Ectodermal cell (in vitro differentiated cells): ENCODE results near the gene LAMP1.

Experiments used
- H3K27ac ChIP-seq: 2 replicates; pipeline ENCODE4 v1.7.0; 2013; ENCODE audit warnings: mild to moderate bottlenecking, low read depth, low read length; ENCODE audit not compliant: insufficient read depth, poor library complexity, severe bottlenecking
- H3K27me3 ChIP-seq: 2 replicates; pipeline ENCODE4 v1.7.0; 2013; ENCODE audit warnings: mild to moderate bottlenecking, low read length; ENCODE audit not compliant: insufficient read depth, control insufficient read depth, poor library complexity, severe bottlenecking
- H3K36me3 ChIP-seq: one replicate; pipeline ENCODE4 v1.7.0; 2013; ENCODE audit warnings: low read length; ENCODE audit not compliant: control insufficient read depth, insufficient read depth
- H3K4me1 ChIP-seq: one replicate; pipeline ENCODE4 v1.7.0; 2013; ENCODE audit warnings: low read length; ENCODE audit not compliant: control insufficient read depth, insufficient read depth
- H3K4me3 ChIP-seq: 2 replicates; pipeline ENCODE4 v1.7.0; 2013; ENCODE audit warnings: low read depth, low read length, control low read depth; ENCODE audit not compliant: insufficient read depth
- H3K9me3 ChIP-seq: 2 replicates; pipeline ENCODE4 v1.7.0; 2013; ENCODE audit warnings: mild to moderate bottlenecking, low read length, moderate library complexity; ENCODE audit not compliant: control insufficient read depth
- WGBS, 2 experiments: methylation state at CpG; one replicate each; pipeline ENCODE4 v1.1.7; 2013; ENCODE audit warnings: missing lambda C conversion rate in 2 of 2; 5-methylcytosine and 5-hydroxymethylcytosine counted together

LAMP1 gene

GRCh38 chr13:113351514-113352026, 54.5 kb downstream of the LAMP1 start:
- Histone ChIP-seq H3K27me3 (no peaks in the 10 kb centered on the region), H3K9me3 (no peaks in the 10 kb centered on the region), H3K36me3 (no peaks in the 10 kb centered on the region), H3K27ac (no peak overlapping the region), H3K4me3 (no peak overlapping the region), H3K4me1 (no peaks in the 10 kb centered on the region)
- WGBS, 2 experiments: 93 to 94% methylated on average over 17 of the region's 17 CpGs

- H3K4me1 ChIP-seq: no peaks in the 10 kb centered on the region
- H3K4me3 ChIP-seq: no peak overlapping the region
- no peaks in the 10 kb centered on the region for H3K9me3 ChIP-seq
- no peaks in the 10 kb centered on the region for H3K36me3 ChIP-seq
- no peaks in the 10 kb centered on the region for H3K27me3 ChIP-seq
- 91 to 93% methylated on average over 12 of the region's 12 CpGs for WGBS, 2 experiments
- H3K27ac ChIP-seq: no peak overlapping the region
Observed at GRCh38 chr13:113353254-113353653, 56.2 kb downstream of the LAMP1 start.

- Histone ChIP-seq H3K36me3 (no peaks in the 10 kb centered on the region), H3K9me3 (no peaks in the 10 kb centered on the region), H3K27ac (no peak overlapping the region), H3K27me3 (no peaks in the 10 kb centered on the region), H3K4me3 (no peak overlapping the region), H3K4me1 (no peaks in the 10 kb centered on the region)
- 94 to 95% methylated on average over 41 of the region's 41 CpGs for WGBS, 2 experiments
Observed at GRCh38 chr13:113354831-113355610, 58.0 kb downstream of the LAMP1 start.

- Histone ChIP-seq H3K9me3 (no peaks in the 10 kb centered on the region), H3K4me3 (no peak overlapping the region), H3K27me3 (no peaks in the 10 kb centered on the region), H3K27ac (no peak overlapping the region), H3K36me3 (no peaks in the 10 kb centered on the region), H3K4me1 (no peaks in the 10 kb centered on the region)
- 85 to 89% methylated on average over 10 of the region's 10 CpGs for WGBS, 2 experiments
Observed at GRCh38 chr13:113355621-113356020, 58.6 kb downstream of the LAMP1 start.

- no peaks in the 10 kb centered on the region for H3K36me3 ChIP-seq
- no peaks in the 10 kb centered on the region for H3K9me3 ChIP-seq
- H3K27ac ChIP-seq: no peak overlapping the region
- no peak overlapping the region for H3K4me3 ChIP-seq
- 69 to 70% methylated on average over 4 of the region's 4 CpGs for WGBS, 2 experiments
- H3K4me1 ChIP-seq: no peaks in the 10 kb centered on the region
- no peaks in the 10 kb centered on the region for H3K27me3 ChIP-seq
Observed at GRCh38 chr13:113356596-113356995, 59.6 kb downstream of the LAMP1 start.

GRCh38 chr13:113357529-113357928, 60.5 kb downstream of the LAMP1 start:
- H3K36me3 ChIP-seq: no peaks in the 10 kb centered on the region
- 86 to 91% methylated on average over 5 of the region's 5 CpGs for WGBS, 2 experiments
- no peaks in the 10 kb centered on the region for H3K4me1 ChIP-seq
- H3K4me3 ChIP-seq: no peak overlapping the region
- H3K9me3 ChIP-seq: no peaks in the 10 kb centered on the region
- H3K27ac ChIP-seq: no peak overlapping the region
- H3K27me3 ChIP-seq: peaks cover 3% of the 10 kb centered on the region

GRCh38 chr13:113358653-113359190, 61.7 kb downstream of the LAMP1 start:
- H3K4me3 ChIP-seq: no peak overlapping the region
- H3K27ac ChIP-seq: no peak overlapping the region
- no peaks in the 10 kb centered on the region for H3K36me3 ChIP-seq
- H3K4me1 ChIP-seq: no peaks in the 10 kb centered on the region
- 94 to 95% methylated on average over 6 of the region's 6 CpGs for WGBS, 2 experiments
- no peaks in the 10 kb centered on the region for H3K9me3 ChIP-seq
- peaks cover 15% of the 10 kb centered on the region for H3K27me3 ChIP-seq

GRCh38 chr13:113359571-113359970, 62.5 kb downstream of the LAMP1 start:
- Histone ChIP-seq H3K9me3 (no peaks in the 10 kb centered on the region), H3K27ac (no peak overlapping the region), H3K4me3 (no peak overlapping the region), H3K36me3 (no peaks in the 10 kb centered on the region), H3K4me1 (no peaks in the 10 kb centered on the region), H3K27me3 (peaks cover 17% of the 10 kb centered on the region)
- 92% methylated on average over 11 of the region's 11 CpGs for WGBS, 2 experiments

- H3K36me3 ChIP-seq: no peaks in the 10 kb centered on the region
- no peak overlapping the region for H3K4me3 ChIP-seq
- H3K27me3 ChIP-seq: peaks cover 17% of the 10 kb centered on the region
- WGBS, 2 experiments: 95 to 97% methylated on average over 6 of the region's 6 CpGs
- no peaks in the 10 kb centered on the region for H3K4me1 ChIP-seq
- no peaks in the 10 kb centered on the region for H3K9me3 ChIP-seq
- H3K27ac ChIP-seq: no peak overlapping the region
Observed at GRCh38 chr13:113360446-113360845, 63.4 kb downstream of the LAMP1 start.

GRCh38 chr13:113361406-113361805, 64.4 kb downstream of the LAMP1 start:
- Histone ChIP-seq H3K27ac (no peak overlapping the region), H3K27me3 (peaks cover 17% of the 10 kb centered on the region), H3K36me3 (no peaks in the 10 kb centered on the region), H3K4me1 (no peaks in the 10 kb centered on the region), H3K4me3 (no peak overlapping the region), H3K9me3 (no peaks in the 10 kb centered on the region)
- WGBS, 2 experiments: 90 to 96% methylated on average over 7 of the region's 7 CpGs
